ENCODE results near the gene SHANK1. TPM values are rescaled to one million over a fixed set of nuclear protein-coding genes. Genes with fewer than 3 reads are reported as not detected.

SHANK1 gene
- total RNA-seq, 2 donors from 2014 or later: not detected

GRCh38 chr19:50661766-50662650 lies 57.6 kb downstream of the SHANK1 start:
- no peak for DNase-seq (ENCODE audit: low spot score)
- no peak for ATAC-seq
- Mint-ChIP-seq H3K4me3 (no peak overlapping the region), H3K36me3 (peaks cover 14% of the 10 kb centered on the region), H3K27me3 (peaks cover 25 to 33% of the 10 kb centered on the region in 2 donors), H3K27ac (no peak overlapping the region), H3K4me1 (ENCODE audit: low read depth in 2 of 2) (peaks cover 17% of the 10 kb centered on the region in 2 donors), H3K9me3 (peaks cover 7% of the 10 kb centered on the region)

- Mint-ChIP-seq H3K4me3 (no peak overlapping the region), H3K36me3 (peaks cover 14% of the 10 kb centered on the region), H3K4me1 (ENCODE audit: low read depth in 2 of 2) (peaks cover 17% of the 10 kb centered on the region in 2 donors), H3K27me3 (peaks cover 31 to 39% of the 10 kb centered on the region in 2 donors), H3K27ac (no peak overlapping the region), H3K9me3 (peaks cover 7% of the 10 kb centered on the region)
- DNase-seq (ENCODE audit: low spot score) (no peak), ATAC-seq (no peak)
Observed at GRCh38 chr19:50661023-50661422, 58.6 kb downstream of the SHANK1 start.

- no peak for DNase-seq (ENCODE audit: low spot score)
- Mint-ChIP-seq H3K27ac (no peak overlapping the region), H3K4me1 (ENCODE audit: low read depth in 2 of 2) (peaks cover 17% of the 10 kb centered on the region in 2 donors), H3K4me3 (no peak overlapping the region), H3K36me3 (peaks cover 15% of the 10 kb centered on the region), H3K27me3 (peaks cover 35 to 41% of the 10 kb centered on the region in 2 donors), H3K9me3 (peaks cover 9% of the 10 kb centered on the region)
- ATAC-seq: no peak
Observed at GRCh38 chr19:50660088-50660366, 59.6 kb downstream of the SHANK1 start.

GRCh38 chr19:50659318-50660087 lies 60.1 kb downstream of the SHANK1 start:
- Mint-ChIP-seq H3K9me3 (peaks cover 11% of the 10 kb centered on the region), H3K27me3 (peaks cover 40 to 42% of the 10 kb centered on the region in 2 donors), H3K36me3 (peaks cover 19% of the 10 kb centered on the region), H3K4me3 (peak overlapping the region; percentile 41), H3K4me1 (ENCODE audit: low read depth in 2 of 2) (peaks cover 17% of the 10 kb centered on the region in 2 donors), H3K27ac (no peak overlapping the region)
- ATAC-seq (no peak), DNase-seq (ENCODE audit: low spot score) (no peak)

- Mint-ChIP-seq H3K27me3 (peaks cover 47 to 48% of the 10 kb centered on the region in 2 donors), H3K9me3 (peaks cover 11% of the 10 kb centered on the region), H3K36me3 (peaks cover 19% of the 10 kb centered on the region), H3K4me1 (ENCODE audit: low read depth in 2 of 2) (peaks cover 17% of the 10 kb centered on the region in 2 donors), H3K4me3 (peak overlapping the region; percentile 86), H3K27ac (peak overlapping the region in 1 of 2 donors; percentile 63)
- ATAC-seq: peak; percentile 43 to 61
- DNase-seq (ENCODE audit: low spot score): no peak
Observed at GRCh38 chr19:50658441-50659317, 60.9 kb downstream of the SHANK1 start.

- H3K4me3 Mint-ChIP-seq: peak overlapping the region; percentile 86
- peaks cover 11% of the 10 kb centered on the region for H3K9me3 Mint-ChIP-seq
- H3K27me3 Mint-ChIP-seq: peaks cover 43 to 55% of the 10 kb centered on the region in 2 donors
- peak overlapping the region in 1 of 2 donors; percentile 63 for H3K27ac Mint-ChIP-seq
- ATAC-seq (peak; percentile 95 to 97), DNase-seq (ENCODE audit: low spot score) (peak; percentile 87)
- H3K4me1 Mint-ChIP-seq (ENCODE audit: low read depth in 2 of 2): peaks cover 17% of the 10 kb centered on the region in 2 donors
- peaks cover 19% of the 10 kb centered on the region for H3K36me3 Mint-ChIP-seq
Observed at GRCh38 chr19:50657712-50658440, 61.7 kb downstream of the SHANK1 start.

- H3K9me3 Mint-ChIP-seq: peaks cover 11% of the 10 kb centered on the region
- H3K36me3 Mint-ChIP-seq: peaks cover 19% of the 10 kb centered on the region
- H3K4me1 Mint-ChIP-seq (ENCODE audit: low read depth in 2 of 2): peaks cover 17% of the 10 kb centered on the region in 2 donors
- H3K4me3 Mint-ChIP-seq: peak overlapping the region; percentile 86
- DNase-seq (ENCODE audit: low spot score) (no peak), ATAC-seq (no peak)
- H3K27me3 Mint-ChIP-seq: peaks cover 45 to 61% of the 10 kb centered on the region in 2 donors
- no peak overlapping the region for H3K27ac Mint-ChIP-seq
Observed at GRCh38 chr19:50657222-50657669, 62.4 kb downstream of the SHANK1 start.

- Mint-ChIP-seq H3K4me1 (ENCODE audit: low read depth in 2 of 2) (peaks cover 15 to 17% of the 10 kb centered on the region in 2 donors), H3K27me3 (peaks cover 41 to 57% of the 10 kb centered on the region in 2 donors), H3K9me3 (peaks cover 7% of the 10 kb centered on the region), H3K27ac (no peak overlapping the region), H3K36me3 (peaks cover 19% of the 10 kb centered on the region), H3K4me3 (no peak overlapping the region)
- no peak for DNase-seq (ENCODE audit: low spot score)
- no peak for ATAC-seq
Observed at GRCh38 chr19:50654882-50655281, 64.7 kb downstream of the SHANK1 start.

- Mint-ChIP-seq H3K4me3 (no peak overlapping the region), H3K36me3 (peaks cover 11% of the 10 kb centered on the region), H3K9me3 (peaks cover 4% of the 10 kb centered on the region), H3K27ac (no peak overlapping the region), H3K27me3 (peaks cover 37 to 55% of the 10 kb centered on the region in 2 donors), H3K4me1 (ENCODE audit: low read depth in 2 of 2) (peaks cover 5 to 7% of the 10 kb centered on the region in 2 donors)
- ATAC-seq (no peak), DNase-seq (ENCODE audit: low spot score) (no peak)
Observed at GRCh38 chr19:50652722-50653121, 66.9 kb downstream of the SHANK1 start.

GRCh38 chr19:50651174-50651573 lies 68.4 kb downstream of the SHANK1 start:
- Mint-ChIP-seq H3K9me3 (peaks cover 4% of the 10 kb centered on the region), H3K27ac (no peak overlapping the region), H3K4me3 (no peak overlapping the region), H3K4me1 (ENCODE audit: low read depth in 2 of 2) (no peaks in the 10 kb centered on the region), H3K36me3 (peaks cover 6% of the 10 kb centered on the region), H3K27me3 (peaks cover 31 to 53% of the 10 kb centered on the region in 2 donors)
- no peak for DNase-seq (ENCODE audit: low spot score)
- ATAC-seq: no peak

- Mint-ChIP-seq H3K27ac (no peak within 1 kb of the TSS), H3K9me3 (no peaks in the 10 kb centered on the region), H3K27me3 (peaks cover 24 to 46% of the 10 kb centered on the region in 2 donors), H3K4me1 (ENCODE audit: low read depth in 2 of 2) (no peaks in the 10 kb centered on the region), H3K36me3 (peaks cover under 1% of the 10 kb centered on the region), H3K4me3 (no peak within 1 kb of the TSS)
- no peak for DNase-seq (ENCODE audit: low spot score)
- ATAC-seq: no peak
Observed at GRCh38 chr19:50649433-50650391, 69.9 kb downstream of the SHANK1 start, which contains the start of gene C19orf81. C19orf81 (plus strand) TSS chr19:50649445; CDS start chr19:50649445, 0 bp downstream.

GRCh38 chr19:50648659-50649058 lies 70.9 kb downstream of the SHANK1 start:
- Mint-ChIP-seq H3K27me3 (peaks cover 18 to 37% of the 10 kb centered on the region in 2 donors), H3K9me3 (no peaks in the 10 kb centered on the region), H3K36me3 (no peaks in the 10 kb centered on the region), H3K27ac (no peak overlapping the region), H3K4me3 (no peak overlapping the region), H3K4me1 (ENCODE audit: low read depth in 2 of 2) (no peaks in the 10 kb centered on the region)
- no peak for ATAC-seq
- no peak for DNase-seq (ENCODE audit: low spot score)

Data from natural killer cell treated with Interleukin-12 subunit alpha and Interleukin-12 subunit beta and Interleukin-15 and Interleukin-18, amount 100 ng/mL, for 72 hours (primary cell).